GM18867 (cell line): ENCODE data around the gene LRGUK.
"Not testable (repeated sequence)": the region's sequence is repeated elsewhere in the genome, so short reads cannot be mapped to it uniquely, and the experiment has no call there.

Experiments
- ATAC-seq: cut with Tn5 transposase; IDR thresholded peaks from one replicate; pipeline ENCODE4 v1.9.1; 2021; ENCODE audit warnings: mild to moderate bottlenecking, moderate library complexity; ENCODE audit not compliant: unreplicated experiment

Gene LRGUK

GRCh38 chr7:134295982-134296381 is 168.8 kb downstream of the LRGUK start:
- not testable (repeated sequence) for ATAC-seq

- ATAC-seq: no peak
Measured at GRCh38 chr7:134297489-134297888, 170.3 kb downstream of the LRGUK start.

- no peak for ATAC-seq
Measured at GRCh38 chr7:134298902-134299683, 172.0 kb downstream of the LRGUK start.

GRCh38 chr7:134300988-134301387 is 173.8 kb downstream of the LRGUK start:
- no peak for ATAC-seq

GRCh38 chr7:134301592-134301991 is 174.5 kb downstream of the LRGUK start:
- ATAC-seq: no peak

GRCh38 chr7:134302120-134302519 is 175.0 kb downstream of the LRGUK start:
- ATAC-seq: no peak

GRCh38 chr7:134307320-134307719 is 180.2 kb downstream of the LRGUK start:
- no peak for ATAC-seq

GRCh38 chr7:134308548-134308947 is 181.4 kb downstream of the LRGUK start:
- no peak for ATAC-seq

GRCh38 chr7:134311807-134312206 is 184.7 kb downstream of the LRGUK start:
- ATAC-seq: no peak

GRCh38 chr7:134312717-134313116 is 185.6 kb downstream of the LRGUK start:
- no peak for ATAC-seq

GRCh38 chr7:134313543-134313942 is 186.4 kb downstream of the LRGUK start:
- ATAC-seq: no peak
